NCI-H1436 treated with DMSO at 0.1 percent for 48 hours (cell line): ENCODE data around the gene BACE2.
"Not testable (repeated sequence)": the region's sequence is repeated elsewhere in the genome, so short reads cannot be mapped to it uniquely, and the experiment has no call there.

ENCODE experiments used
- DNase-seq: peaks from one replicate; lab custom pipeline; 2025; lab: John Stamatoyannopoulos, UW

Gene BACE2

DNA sequence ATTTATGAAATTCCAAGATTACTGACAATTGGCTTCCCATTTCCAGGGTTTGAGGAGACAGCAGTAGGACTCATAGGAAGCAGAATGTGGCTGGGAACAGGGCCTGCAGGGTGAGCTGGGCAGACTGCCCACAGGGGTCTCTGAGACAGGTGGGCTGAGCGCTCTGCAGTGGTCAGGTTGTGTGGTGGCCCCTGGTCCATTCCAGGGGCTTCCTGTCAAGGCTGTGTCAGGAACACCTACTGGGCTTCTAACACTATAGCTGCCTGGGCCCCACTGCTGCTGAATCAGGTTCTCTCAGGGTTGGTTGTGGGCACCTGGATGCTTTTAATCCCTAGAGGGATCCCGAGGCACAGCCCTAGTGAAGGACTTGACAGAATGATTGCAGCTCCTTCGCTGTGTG is 72.1 kb downstream of the BACE2 start:
- no peak for DNase-seq

GRCh38 chr21:41241341-41241740 is 73.4 kb downstream of the BACE2 start:
- no peak for DNase-seq

GRCh38 chr21:41242238-41242829 is 74.4 kb downstream of the BACE2 start:
- DNase-seq = no peak

DNA sequence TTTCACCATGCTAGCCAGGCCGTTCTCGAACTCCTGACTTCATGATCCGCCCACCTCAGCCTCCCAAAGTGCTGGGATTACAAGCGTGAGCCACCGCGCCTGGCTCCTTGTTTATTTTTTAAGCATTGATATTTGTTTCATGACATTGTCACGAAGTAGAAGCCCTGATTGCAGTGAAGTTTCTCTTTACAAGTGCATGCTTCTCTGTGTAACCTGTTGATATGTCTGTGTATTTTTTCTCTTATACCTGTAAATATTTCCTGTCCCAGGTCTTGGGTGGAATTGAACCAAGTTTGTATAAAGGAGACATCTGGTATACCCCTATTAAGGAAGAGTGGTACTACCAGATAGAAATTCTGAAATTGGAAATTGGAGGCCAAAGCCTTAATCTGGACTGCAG is 75.1 kb downstream of the BACE2 start:
- no peak for DNase-seq

DNA sequence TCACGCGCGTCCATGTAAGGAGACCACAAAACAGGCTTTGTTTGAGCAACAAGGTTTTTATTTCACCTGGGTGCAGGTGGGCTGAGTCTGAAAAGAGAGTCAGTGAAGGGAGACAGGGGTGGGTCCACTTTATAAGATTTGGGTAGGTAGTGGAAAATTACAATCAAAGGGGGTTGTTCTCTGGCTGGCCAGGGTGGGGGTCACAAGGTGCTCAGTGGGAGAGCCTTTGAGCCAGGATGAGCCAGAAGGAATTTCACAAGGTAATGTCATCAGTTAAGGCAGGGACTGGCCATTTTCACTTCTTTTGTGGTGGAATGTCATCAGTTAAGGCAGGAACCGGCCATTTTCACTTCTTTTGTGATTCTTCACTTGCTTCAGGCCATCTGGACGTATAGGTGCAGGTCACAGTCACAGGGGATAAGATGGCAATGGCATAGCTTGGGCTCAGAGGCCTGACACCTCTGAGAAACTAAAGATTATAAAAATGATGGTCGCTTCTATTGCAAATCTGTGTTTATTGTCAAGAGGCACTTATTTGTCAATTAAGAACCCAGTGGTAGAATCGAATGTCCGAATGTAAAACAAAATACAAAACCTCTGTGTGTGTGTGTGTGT is 76.4 kb downstream of the BACE2 start:
- not testable (repeated sequence) for DNase-seq

GRCh38 chr21:41245509-41246135 is 77.7 kb downstream of the BACE2 start:
- DNase-seq = no peak

DNA sequence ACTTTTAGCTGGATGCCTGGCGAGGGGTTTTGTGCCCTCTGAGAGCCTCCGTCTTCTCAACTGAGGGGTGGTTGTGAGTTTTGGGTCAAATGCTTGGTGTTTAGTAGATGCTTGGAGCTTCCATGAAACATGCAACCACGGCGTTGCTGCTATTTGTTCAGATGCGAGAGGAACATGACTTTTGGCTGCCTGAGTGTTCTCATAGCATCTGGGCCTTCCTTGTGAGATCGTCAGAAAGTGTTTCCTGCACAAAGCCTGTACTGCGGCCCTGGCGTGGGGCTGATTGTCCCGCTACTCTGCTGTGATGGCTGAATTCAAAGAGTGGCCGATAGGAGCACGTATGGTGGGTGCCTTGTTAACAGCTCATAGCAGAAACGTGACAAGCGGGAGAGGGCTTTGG is 78.8 kb downstream of the BACE2 start:
- no peak for DNase-seq

GRCh38 chr21:41247561-41248545 is 79.9 kb downstream of the BACE2 start:
- no peak for DNase-seq

- DNase-seq = no peak
These were observed 81.5 kb downstream of the BACE2 start for GRCh38 chr21:41249476-41249875.

- DNase-seq = no peak
These were observed 82.6 kb downstream of the BACE2 start for GRCh38 chr21:41250519-41250918.

- DNase-seq = no peak
These were observed 84.1 kb downstream of the BACE2 start for GRCh38 chr21:41251961-41252642.

DNA sequence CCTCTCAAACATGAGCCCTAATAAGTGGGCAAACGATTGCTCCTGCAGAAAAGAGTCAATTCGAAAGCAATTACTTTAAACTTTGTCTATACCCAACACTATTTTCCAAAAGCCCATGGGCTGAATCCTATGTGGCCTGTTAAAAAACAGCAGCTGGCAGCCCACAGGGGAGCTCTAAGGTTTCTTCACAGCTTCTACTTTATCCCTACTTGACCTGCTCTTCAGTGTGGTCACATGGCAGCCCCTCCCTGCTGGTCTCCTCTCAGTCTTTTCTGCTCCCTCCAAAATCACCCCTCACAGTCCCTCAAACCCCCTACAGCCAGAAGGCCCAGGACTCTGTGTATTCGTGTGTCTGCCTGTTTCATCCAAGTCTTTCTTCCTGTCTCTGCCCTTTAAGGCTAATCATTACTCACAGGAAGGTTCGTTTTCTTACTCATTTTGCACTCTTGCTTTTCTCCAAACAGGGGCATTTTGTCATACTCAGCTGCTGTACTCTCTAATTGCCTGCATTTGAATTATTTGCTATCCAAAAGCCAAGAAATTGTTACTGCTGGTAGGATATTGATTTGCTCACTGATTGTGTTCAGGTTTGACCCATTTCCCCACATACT is 86.2 kb downstream of the BACE2 start:
- no peak for DNase-seq

- DNase-seq = no peak
These were observed 87.2 kb downstream of the BACE2 start for GRCh38 chr21:41255190-41255589.

- not testable (repeated sequence) for DNase-seq
These were observed 88.3 kb downstream of the BACE2 start for GRCh38 chr21:41256231-41256630.

DNA sequence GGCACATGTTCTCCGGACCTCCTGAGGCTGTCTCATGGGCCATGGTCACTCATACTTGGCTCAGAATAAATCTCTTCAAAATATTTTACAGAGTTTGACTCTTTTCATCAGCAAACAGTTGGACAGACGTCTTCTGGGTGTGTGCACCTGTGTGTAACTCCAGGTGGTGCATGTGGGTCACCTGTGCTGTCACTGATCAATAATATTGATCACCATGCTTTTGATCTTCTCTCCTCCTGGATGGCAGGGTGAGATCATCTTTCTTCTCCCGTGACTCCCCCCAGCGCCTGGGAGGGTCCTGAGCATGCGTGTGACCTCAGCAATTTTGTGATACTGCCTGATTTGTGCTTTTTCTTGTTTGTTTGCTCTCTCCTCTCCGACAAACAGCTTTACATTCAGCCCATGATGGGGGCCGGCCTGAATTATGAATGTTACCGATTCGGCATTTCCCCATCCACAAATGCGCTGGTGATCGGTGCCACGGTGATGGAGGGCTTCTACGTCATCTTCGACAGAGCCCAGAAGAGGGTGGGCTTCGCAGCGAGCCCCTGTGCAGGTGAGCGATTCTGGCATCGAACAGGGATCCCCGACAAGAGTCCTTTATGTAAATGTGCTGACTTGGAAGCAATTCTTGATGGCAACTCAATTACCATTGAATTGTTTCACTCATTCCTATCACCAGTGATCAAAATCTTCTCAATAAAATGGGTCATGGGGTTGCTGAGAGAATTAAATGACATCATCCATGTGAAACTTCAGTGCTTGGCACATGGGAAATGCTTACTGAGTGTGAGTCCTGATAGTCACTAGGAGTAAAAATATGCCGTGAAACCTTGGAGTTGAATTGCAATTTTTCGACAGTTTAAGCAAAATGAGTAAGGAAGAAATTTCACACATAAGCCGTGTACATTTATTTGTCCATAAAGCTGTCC is 89.1 kb downstream of the BACE2 start:
- DNase-seq = no peak

- no peak for DNase-seq
These were observed 90.7 kb downstream of the BACE2 start for GRCh38 chr21:41258617-41259016.

DNA sequence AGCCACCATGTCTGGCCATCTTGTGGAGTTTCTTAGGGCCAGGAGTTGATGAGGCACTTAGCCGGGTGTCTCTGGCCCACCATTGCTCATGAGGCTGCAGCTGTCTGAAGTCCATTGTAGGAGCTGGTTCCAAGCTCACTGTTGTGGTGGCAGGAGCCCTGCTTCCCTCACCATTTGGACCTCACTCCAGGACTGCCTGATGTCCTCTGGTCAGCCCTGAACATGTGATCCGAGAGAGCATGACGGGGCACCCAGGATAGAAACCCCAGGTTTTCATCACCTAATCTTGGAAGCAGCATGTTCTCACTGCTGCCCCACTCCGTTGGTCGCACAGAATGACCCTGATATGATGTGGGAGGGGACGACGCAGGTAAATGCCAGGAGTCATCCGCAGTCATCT is 92.5 kb downstream of the BACE2 start:
- no peak for DNase-seq

DNA sequence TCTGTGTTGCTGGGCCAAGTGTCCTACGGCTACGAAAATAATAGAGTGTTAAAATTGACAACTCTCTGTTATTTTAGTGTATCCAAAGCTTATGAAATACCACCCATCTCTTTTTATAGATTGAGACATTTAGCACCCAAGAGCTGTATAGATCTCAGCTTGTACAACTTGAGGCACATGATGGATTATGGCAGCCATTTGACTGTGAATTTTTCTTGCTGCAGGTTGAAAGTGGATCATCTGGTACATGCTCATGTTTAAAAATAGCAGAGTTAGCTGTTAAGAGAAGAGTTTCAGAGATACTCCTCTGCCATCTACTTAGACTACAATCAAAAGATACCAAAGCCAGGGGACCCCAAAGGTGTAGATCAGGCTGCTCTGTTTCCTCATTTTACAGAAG is 99.4 kb downstream of the BACE2 start:
- no peak for DNase-seq

- DNase-seq = no peak
These were observed 101.6 kb downstream of the BACE2 start for GRCh38 chr21:41269535-41269934.

DNA sequence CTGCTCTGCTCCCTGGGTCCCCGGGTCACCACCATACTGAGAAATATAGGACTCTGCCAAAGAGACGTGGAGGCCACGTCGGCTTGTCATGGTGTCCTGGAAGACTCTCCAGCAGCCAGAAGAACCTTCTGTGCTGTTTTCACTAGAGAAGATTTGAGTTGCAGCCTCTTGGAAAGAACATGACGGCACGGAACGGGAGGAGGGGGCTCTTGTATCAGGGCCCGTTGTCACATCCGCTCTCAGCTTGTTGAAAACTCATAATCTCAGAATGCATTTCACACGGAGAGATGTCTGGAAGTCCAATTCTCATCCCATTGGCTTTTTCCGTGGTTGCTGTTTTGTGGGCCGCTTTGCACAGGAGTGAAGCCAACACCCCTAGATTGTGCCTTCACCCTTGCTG is 109.2 kb downstream of the BACE2 start:
- no peak for DNase-seq
